GM19238 (cell line): ENCODE data around the gene NUDT9.
"Not testable (repeated sequence)": the region's sequence is repeated elsewhere in the genome, so short reads cannot be mapped to it uniquely, and the experiment has no call there.

Source experiments
- DNase-seq: peaks from one replicate; pipeline ENCODE4 v3.0.0; 2011; ENCODE audit warnings: low spot score; ENCODE audit not compliant: insufficient read length

NUDT9 gene, protein sequence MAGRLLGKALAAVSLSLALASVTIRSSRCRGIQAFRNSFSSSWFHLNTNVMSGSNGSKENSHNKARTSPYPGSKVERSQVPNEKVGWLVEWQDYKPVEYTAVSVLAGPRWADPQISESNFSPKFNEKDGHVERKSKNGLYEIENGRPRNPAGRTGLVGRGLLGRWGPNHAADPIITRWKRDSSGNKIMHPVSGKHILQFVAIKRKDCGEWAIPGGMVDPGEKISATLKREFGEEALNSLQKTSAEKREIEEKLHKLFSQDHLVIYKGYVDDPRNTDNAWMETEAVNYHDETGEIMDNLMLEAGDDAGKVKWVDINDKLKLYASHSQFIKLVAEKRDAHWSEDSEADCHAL

DNA sequence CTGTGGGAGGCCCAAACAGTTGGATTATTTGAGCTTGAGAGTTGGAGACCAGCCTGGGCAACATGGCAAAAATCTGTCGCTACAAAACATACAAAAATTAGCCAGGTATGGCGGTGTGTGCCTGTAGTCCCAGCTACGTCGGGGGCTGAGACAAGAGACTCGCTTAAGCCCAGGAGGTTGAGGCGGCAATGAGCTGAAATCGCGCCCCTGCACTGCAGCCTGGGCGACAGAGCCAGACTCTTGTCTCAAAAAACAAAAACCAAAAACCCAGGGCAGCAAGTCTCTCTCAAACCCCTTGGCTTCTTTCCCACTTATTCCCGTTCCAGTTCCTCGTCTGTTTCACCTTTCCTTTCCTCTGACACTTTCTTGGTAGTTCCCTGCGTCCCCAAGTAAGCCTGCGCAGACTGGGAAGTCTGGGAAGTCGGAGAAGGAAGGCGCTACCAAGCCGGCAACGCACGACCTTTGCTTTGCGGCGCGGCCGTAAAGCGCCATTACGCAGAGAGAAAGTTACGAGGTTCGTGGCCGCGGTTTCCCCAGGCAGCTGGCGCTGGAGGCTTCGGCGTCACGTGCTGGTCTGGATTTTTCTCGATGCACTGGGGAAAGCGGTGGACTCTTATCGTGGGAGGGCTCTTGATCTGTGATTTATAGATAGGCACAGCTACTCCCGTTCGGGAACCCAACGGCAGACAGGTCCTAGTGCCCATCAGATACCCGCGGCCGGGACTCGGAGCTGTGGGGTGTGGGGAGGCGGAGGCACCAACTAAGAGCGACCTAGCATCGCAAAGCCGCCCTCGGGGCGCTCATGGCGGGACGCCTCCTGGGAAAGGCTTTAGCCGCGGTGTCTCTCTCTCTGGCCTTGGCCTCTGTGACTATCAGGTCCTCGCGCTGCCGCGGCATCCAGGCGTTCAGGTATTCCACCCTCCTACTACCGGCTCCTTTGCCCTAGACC lies at the start of gene NUDT9:
Gene NUDT9, plus strand, starts transcription at position 470 of the 949 bp plus-strand sequence. Its CDS starts 333 bp downstream, at position 803.
- peak; percentile 67 for DNase-seq

DNA sequence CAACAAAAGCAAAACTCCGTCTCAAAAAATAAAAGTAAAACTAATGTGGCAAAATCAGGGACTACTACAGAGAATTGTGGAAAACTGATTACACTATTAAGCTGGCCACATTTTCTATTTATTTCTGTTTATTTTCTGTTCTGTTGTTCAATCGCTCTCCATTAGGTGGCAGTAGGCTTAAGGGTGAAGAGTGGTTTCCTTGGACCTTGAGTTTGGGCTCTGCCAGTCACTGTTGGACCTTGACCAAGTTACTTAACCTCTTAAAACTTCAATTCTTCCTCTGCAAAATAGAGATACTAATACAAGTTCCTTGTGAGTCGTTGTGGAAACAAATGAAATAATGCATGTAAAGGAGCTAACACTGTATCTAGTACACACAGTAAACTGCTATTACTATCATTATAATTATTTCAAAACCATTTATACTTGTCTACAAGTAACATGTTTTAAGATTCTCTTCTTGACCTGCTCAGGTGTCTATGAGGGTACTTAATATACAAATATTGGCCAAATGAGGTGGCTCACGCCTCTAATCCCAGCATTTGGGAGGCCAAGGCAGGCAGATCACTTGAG lies 46.6 kb upstream of the NUDT9 start:
- DNase-seq, result no peak

DNA sequence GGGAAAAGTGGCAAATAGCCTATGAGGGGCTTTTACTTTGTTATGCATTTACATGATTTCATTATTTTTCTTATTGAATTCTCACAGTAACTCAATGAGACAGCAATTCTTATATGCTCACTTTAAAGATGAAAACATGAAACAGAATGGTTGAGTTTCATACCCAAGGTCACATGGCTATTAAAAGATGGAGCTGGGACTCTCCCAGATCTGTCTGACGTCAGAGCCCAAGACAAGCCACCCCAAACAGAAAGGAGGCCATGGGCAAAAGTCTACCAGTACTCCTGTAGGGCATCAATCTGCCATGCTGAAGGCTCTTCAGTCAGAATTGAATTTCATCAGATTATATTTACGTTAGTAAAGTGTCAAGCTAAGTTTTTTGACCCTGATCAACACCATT lies 44.6 kb upstream of the NUDT9 start:
- DNase-seq, result no peak

DNA sequence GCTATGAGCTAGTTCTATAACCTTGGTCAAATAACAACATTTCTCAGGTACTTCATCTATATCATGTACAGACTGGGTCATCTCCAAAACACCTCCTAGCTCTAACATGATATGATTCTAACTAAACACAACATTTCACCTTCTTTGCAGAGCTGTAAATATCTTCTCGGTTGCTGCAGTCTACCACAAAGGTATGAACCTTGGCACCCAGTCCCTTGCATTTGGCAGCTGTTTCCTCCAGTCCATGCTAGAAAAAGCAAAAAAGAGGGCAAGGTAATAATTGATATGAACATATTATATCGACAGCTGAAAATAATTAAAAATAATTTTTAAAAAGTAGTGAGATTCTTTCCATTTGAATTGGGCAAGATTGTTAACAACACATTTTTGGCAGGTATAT lies 40.3 kb upstream of the NUDT9 start:
- no peak for DNase-seq

DNA sequence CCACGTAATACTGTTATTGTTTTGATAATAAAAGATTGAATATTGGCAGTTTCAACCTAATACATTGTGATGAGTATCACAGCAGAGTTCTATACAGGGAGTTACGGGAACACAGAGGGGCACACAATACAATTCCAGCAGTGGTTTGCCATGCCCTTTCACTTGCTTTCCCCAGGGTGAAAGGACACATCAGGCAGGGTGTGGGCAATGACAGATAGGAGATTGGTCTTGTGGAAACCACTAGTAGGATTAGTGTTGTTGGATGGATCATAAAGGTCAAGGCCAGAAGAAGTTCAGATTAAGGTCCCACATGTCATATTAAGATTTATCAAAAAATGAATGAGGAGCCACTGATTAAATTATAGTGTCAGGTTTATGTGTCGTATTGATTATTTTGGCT lies 39.4 kb upstream of the NUDT9 start:
- DNase-seq, result no peak

DNA sequence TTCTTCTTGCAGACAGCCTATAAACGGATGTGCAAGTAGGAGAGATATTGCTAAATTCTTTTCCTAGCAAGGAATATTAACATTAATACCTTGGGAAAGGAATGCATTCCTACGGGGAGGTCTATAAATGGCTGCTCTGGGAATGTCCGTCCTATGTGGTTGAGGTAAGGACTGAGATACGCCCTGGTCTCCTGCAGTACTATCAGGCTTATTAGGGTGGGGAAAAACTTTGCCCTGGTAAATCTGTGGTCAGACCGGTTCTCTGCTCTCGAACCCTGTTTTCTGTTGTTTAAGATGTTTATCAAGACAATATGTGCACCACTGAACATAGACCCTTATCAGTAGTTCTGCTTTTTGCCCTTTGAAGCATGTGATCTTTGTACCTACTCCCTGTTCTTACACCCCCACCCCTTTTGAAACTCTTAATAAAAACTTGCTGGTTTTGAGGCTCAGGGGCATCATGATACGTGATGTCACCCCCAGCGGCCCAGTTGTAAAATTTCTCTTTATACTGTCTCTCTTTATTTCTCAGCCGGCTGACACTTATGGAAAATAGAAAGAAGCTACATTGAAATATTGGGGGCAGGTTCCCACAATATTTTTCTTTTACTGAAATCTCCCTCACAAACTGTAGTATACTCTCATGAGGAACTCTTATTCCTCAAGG lies 37.8 kb upstream of the NUDT9 start:
- DNase-seq, result not testable (repeated sequence)

DNA sequence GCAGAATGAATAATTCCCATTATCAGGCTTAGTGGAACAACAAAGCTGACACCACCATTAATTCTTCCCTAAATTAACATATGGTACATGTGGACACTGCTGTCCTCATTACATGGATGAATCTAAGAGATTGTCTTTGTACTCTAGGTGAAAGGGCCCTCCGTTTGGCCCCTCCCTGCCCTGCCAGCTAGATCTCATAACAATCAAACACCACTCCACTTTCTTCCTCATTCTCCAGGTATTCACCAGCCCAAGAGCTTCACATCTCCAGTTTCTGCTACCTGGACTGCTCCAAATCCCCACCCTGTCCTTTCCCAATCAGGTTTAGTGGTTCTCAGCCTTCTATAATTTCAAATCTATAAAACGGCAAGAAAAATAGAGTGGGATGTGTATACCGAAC lies 35.1 kb upstream of the NUDT9 start:
- DNase-seq, result no peak

DNA sequence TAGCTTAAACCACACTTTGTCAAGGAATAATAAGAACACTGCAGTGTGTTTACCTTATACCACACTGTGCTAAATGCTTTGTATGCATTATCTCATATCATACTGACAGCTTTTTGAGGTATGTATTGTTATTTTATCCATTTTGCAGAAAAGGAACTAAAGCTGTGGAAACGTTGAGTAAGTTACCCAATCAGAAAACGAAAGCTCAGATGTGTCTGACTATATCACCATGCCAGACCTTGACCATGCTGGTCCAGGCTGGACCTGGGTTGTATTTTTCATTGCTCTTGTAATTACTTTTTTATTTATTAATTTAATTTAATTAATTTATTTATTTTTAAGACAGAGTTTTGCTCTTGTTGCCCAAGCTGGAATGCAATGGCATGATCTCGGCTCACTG lies 33.5 kb upstream of the NUDT9 start:
- no peak for DNase-seq

DNA sequence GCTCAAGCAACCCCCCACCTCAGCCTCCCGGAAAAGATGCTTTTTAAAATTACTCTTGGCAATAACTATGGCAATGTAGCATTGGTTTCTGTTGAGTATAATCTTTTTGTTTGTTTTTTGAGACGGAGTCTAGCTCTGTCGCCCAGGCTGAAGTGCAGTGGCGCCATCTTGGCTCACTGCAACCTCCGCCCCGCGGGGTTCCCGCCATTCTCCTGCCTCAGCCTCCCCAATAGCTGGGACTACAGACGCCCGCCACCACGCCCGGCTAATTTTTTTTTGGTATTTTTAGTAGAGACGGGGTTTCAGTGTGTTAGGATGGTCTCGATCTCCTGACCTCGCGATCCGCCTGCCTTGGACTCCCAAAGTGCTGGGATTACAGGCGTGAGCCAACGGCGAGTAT lies 32.3 kb upstream of the NUDT9 start:
- DNase-seq, result not testable (repeated sequence)

DNA sequence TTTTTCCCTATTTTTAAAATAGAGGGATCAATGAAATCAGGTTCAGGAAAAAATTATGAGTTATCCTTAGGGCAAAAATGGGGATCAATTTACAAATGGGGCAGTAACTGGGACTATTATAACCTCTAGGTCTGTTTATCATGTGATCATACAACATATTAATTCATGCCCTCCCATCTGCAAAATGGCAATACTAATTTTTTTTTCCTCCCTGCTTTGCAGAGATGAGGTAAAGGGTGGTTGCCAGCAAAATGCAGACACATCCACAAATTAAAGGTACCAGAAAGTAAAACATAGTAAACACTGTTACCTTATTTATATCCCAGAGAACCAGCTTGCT lies 31.9 kb upstream of the NUDT9 start:
- DNase-seq, result no peak

DNA sequence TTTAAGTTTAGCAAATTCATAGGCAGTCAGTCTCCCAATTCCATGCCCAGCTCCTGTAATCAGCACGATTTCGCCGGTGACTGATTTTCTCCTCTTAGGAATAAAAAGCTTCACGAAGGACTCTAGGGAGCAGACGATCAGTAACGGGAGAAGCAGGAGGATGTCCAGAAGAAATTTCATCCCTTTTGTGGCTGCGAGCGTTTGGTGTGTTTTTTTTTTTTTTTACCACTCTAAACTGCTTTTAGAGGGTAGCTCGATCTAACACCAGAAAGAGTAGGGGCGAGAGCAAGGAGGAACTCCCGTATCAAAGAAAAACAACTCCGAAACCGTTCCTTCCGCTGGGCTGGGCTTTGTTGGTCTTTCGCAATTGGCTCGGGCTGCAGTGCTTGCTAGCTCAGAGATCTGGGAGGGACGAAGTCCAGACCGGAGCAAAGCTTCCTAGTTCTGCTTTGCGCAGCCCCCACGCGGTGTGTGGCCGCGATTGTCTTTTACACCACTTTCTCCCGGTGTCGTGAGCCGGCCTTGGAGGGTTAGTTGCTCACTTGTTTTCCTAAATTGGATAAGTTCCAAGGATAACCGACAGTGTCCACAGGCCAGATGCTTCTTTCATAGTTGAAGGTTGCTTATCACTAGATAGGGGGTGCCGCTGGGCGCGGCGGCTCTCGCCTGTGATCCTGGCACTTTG lies 31.3 kb upstream of the NUDT9 start, which contains the start of gene HSD17B11:
Gene HSD17B11, minus strand, starts transcription at position 298 of the 685 bp plus-strand sequence. Its CDS starts 118 bp downstream, at position 180.
- peak; percentile 91 for DNase-seq

DNA sequence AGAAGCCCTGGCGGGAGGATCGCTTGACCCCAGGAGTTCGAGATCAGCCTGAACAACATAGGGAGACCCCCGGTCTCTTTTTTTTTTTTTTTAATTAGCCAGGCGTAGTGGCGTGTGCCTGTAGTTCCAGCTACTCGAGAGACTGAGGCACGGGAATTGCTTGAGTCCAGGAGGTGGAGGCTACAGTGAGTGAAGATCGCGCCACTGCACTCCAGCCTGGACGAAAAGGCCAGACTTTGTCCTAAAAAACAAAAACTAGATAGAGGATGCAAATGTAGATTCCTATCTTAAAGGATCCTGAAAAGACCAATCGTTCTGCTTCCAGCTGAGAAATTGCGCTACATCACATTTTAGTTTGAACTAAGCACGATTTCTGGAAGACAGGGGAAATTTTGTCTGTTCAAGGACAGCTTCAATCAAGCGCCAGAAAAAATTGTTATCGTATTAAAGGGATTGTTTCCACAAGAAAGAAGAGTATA lies 30.8 kb upstream of the NUDT9 start:
- DNase-seq, result no peak

DNA sequence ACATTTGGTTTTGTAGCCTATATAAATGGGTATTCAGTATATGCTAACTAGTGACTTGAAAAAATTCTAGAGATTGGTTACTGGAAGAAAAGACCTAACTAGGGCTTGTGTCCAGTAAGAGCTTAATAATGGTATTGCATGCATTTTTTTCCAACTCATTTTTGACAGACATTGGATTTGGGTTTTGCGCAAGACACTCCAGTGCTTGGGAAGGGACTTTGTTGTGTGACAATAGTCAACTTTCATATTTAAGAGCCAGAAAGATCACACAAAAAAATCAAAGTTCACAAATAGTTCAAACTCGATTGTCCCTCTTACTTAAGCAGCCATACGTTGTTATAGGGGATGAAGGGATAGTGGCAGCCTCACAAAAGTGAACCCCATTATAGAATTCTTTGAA lies 30.2 kb upstream of the NUDT9 start:
- DNase-seq, result no peak

DNA sequence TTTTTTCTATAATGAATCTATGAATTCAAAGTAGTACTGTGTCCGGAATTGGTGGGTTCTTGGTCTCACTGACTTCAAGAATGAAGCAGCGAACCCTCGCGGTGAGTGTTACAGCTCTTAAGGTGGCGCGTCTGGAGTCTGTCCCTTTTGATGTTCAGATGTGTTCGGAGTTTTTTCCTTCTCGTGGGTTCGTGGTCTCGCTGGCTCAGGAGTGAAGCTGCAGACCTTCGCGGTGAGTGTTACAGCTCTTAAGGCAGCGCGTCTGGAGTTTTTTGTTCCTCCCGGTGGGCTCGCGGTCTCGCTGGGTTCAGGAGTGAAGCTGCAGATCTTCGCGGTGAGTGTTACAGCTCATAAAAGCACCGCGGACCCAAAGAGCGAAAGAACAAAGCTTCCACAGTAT lies 27.3 kb upstream of the NUDT9 start:
- not testable (repeated sequence) for DNase-seq

DNA sequence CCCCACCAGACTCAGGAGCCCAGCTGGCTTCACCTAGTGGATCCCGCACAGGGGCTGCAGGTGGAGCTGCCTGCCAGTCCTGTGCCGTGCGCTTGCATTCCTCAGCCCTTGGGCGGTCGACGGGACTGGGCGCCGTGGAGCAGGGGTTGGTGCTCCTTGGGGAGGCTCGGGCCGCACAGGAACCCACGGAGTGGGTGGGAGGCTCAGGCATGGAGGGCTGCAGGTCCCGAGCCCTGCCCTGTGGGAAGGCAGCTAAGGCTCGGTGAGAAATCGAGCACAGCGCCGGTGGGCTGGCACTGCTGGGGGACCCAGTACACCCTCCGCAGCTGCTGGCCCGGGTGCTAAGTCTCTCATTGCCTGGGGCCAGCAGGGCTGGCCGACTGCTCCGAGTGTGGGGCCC lies 26.5 kb upstream of the NUDT9 start:
- DNase-seq, result not testable (repeated sequence)

DNA sequence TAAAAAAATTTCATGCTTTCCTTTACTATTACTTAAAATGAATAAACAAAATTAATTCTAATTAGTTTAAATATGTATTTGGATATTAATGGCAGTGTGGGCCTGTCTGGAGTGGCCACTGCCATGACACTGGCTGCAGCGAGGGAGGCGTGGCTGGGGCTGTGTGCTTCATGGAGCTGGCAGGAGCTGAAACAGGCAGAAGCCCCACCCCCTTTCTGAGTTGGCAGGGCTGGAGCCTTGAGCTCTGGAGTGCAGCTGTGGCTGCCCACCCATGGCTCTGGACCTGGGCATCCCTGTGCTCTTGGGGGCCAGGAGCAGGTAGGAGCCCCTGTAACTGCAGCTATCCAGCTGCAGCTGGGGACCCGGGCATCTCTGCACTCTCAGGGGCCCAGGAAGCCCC lies 23.2 kb upstream of the NUDT9 start:
- DNase-seq, result no peak

DNA sequence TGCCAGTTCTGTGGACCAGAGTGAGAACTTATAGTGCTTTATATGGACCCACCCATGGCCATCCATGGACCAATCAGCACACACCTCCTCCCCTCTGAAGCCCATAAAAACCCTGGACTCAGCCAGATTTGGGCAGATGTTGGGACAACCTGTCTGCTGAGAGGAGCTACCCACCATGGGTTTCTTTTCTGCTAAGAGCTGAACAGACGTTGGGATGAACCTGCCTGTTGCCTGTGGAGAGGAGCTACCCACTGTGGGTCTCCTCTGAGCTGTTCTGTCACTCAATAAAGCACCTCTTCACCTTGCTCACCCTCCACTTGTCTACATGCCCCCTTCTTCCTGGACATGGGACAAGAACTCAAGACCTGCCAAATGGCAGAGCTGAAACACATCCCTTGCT lies 22.4 kb upstream of the NUDT9 start:
- DNase-seq, result no peak

DNA sequence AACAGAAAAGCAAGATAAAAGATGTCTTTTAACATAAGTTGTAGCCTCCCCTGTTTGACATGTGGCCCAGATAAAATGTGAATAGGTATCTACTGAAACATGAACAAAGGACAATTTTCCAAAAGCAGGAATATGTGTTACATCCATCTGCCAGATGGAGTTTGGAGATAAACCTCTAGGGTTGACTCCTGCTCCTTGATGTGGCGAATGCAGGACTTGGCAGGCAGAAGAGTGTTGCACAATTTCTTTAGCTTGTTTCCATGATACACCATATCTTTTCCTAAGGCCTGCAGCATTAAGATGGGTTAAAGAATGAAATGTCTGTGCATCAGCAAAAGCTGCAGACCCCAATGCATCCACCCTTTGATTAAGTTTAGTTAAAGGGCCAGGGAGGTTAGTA lies 18.6 kb upstream of the NUDT9 start:
- not testable (repeated sequence) for DNase-seq

DNA sequence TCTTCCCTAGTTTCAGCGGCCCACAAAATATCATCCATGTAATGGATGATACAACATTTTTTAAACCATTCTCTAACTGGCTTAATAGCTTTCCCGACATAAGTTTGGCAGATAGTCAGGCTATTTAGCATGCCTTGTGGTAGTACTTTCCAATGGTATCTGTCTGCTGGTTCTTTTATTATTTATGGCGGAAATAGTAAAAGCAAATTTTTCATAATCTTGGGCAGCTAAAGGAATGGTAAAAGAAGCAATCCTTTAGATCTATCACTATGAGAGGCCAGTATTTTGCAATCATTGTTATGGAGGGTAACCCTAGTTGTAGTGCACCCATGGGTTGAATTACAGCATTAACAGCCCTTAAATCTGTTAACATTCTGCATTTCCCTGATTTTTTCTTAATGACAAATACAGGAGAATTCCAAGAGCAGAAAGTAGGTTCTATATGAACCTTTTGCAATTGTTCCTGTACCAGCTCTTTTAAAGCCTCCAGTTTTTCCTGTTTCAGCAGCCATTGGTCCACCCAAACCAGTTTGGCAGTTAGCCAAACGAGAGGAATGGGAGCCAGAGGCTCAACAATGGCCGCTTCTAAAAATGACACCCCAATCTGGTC lies 17.1 kb upstream of the NUDT9 start:
- no peak for DNase-seq

DNA sequence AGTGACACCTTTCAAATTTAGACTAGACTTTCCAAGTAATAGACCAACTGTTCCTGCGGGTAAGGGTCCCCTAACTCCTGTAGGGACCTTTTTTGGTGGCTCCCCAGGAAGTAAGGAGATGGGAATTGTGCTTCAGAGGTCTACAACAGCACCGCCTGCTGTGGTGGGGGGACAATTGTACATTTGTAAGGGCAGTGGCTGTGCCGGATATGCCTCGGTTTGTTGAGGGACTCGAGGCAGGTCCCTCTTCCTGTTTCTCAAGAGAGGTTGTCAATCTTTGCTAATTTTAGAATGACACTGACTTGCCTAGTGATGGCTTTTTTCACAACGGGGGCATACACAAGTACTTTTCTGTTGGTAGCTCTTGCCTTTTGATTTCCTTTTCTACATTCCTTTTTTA lies 15.9 kb upstream of the NUDT9 start:
- DNase-seq, result no peak
